Measurements from ENCODE around the gene EMILIN2. TPM values are rescaled to one million over a fixed set of nuclear protein-coding genes. Genes with fewer than 3 reads are reported as not detected.
"Not testable (repeated sequence)": the region's sequence is repeated elsewhere in the genome, so short reads cannot be mapped to it uniquely, and the experiment has no call there.

EMILIN2 gene
- total RNA-seq, 1 donor from 2014 or later, result 6.8 TPM

GRCh38 chr18:2827061-2827460 lies 19.7 kb upstream of the EMILIN2 start:
- no peak for DNase-seq (ENCODE audit: low spot score)
- no peaks in the 10 kb centered on the region for H3K9me3 Mint-ChIP-seq (ENCODE audit: unreplicated experiment)
- TF ChIP-seq, protein P1, sequence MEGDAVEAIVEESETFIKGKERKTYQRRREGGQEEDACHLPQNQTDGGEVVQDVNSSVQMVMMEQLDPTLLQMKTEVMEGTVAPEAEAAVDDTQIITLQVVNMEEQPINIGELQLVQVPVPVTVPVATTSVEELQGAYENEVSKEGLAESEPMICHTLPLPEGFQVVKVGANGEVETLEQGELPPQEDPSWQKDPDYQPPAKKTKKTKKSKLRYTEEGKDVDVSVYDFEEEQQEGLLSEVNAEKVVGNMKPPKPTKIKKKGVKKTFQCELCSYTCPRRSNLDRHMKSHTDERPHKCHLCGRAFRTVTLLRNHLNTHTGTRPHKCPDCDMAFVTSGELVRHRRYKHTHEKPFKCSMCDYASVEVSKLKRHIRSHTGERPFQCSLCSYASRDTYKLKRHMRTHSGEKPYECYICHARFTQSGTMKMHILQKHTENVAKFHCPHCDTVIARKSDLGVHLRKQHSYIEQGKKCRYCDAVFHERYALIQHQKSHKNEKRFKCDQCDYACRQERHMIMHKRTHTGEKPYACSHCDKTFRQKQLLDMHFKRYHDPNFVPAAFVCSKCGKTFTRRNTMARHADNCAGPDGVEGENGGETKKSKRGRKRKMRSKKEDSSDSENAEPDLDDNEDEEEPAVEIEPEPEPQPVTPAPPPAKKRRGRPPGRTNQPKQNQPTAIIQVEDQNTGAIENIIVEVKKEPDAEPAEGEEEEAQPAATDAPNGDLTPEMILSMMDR (IDR thresholded peaks at IDR 0.05; ENCODE audit: unreplicated experiment), result no peak
- H3K4me1 Mint-ChIP-seq (ENCODE audit: unreplicated experiment), result no peaks in the 10 kb centered on the region
- no peaks in the 10 kb centered on the region for H3K27me3 Mint-ChIP-seq (ENCODE audit: unreplicated experiment)
- H3K27ac Mint-ChIP-seq (ENCODE audit: unreplicated experiment), result no peak overlapping the region
- no peak overlapping the region for H3K4me3 Mint-ChIP-seq (ENCODE audit: unreplicated experiment)
- H3K36me3 Mint-ChIP-seq (ENCODE audit: low read depth, unreplicated experiment), result no peaks in the 10 kb centered on the region

- not testable (repeated sequence) for H3K4me3 Mint-ChIP-seq (ENCODE audit: unreplicated experiment); H3K9me3 Mint-ChIP-seq (ENCODE audit: unreplicated experiment); H3K27ac Mint-ChIP-seq (ENCODE audit: unreplicated experiment); H3K27me3 Mint-ChIP-seq (ENCODE audit: unreplicated experiment); H3K36me3 Mint-ChIP-seq (ENCODE audit: low read depth, unreplicated experiment); H3K4me1 Mint-ChIP-seq (ENCODE audit: unreplicated experiment); DNase-seq (ENCODE audit: low spot score)
Measured at GRCh38 chr18:2836118-2836517, 10.7 kb upstream of the EMILIN2 start.

DNA sequence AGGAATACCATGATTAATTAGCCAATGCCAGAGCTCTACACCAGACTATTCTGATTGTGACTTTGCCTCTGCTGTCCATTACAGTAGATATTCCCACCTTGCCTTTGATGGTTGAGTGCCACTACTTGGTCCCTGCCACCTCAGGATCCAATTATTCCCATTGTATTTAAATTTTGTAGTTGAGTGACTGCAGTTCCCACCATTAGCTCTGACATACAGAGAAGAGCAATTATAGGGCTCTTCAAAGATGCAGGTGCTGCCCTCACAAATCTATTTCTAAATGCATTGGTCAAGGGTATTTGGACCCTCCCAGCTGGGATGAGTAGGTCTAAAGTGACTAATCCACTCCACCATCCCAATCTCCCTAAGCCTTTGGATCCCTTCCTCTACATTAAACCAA lies 9.5 kb upstream of the EMILIN2 start:
- not testable (repeated sequence) for H3K4me3 Mint-ChIP-seq (ENCODE audit: unreplicated experiment); H3K27me3 Mint-ChIP-seq (ENCODE audit: unreplicated experiment); H3K4me1 Mint-ChIP-seq (ENCODE audit: unreplicated experiment); H3K27ac Mint-ChIP-seq (ENCODE audit: unreplicated experiment); DNase-seq (ENCODE audit: low spot score); H3K9me3 Mint-ChIP-seq (ENCODE audit: unreplicated experiment); H3K36me3 Mint-ChIP-seq (ENCODE audit: low read depth, unreplicated experiment)

- Mint-ChIP-seq H3K4me1 (ENCODE audit: unreplicated experiment) (no peaks in the 10 kb centered on the region), H3K4me3 (ENCODE audit: unreplicated experiment) (no peak overlapping the region), H3K36me3 (ENCODE audit: low read depth, unreplicated experiment) (peaks cover 5% of the 10 kb centered on the region), H3K27me3 (ENCODE audit: unreplicated experiment) (peaks cover 3% of the 10 kb centered on the region), H3K27ac (ENCODE audit: unreplicated experiment) (no peak overlapping the region), H3K9me3 (ENCODE audit: unreplicated experiment) (peaks cover 5% of the 10 kb centered on the region)
- DNase-seq (ENCODE audit: low spot score), result no peak
- TF ChIP-seq, protein P1 (IDR thresholded peaks at IDR 0.05; ENCODE audit: unreplicated experiment), result no peak
Measured at GRCh38 chr18:2839202-2839601, 7.6 kb upstream of the EMILIN2 start.

GRCh38 chr18:2840521-2840920 lies 6.3 kb upstream of the EMILIN2 start:
- Mint-ChIP-seq H3K27ac (ENCODE audit: unreplicated experiment) (no peak overlapping the region), H3K4me3 (ENCODE audit: unreplicated experiment) (no peak overlapping the region), H3K36me3 (ENCODE audit: low read depth, unreplicated experiment) (peaks cover 5% of the 10 kb centered on the region), H3K9me3 (ENCODE audit: unreplicated experiment) (peaks cover 5% of the 10 kb centered on the region), H3K27me3 (ENCODE audit: unreplicated experiment) (peaks cover 5% of the 10 kb centered on the region), H3K4me1 (ENCODE audit: unreplicated experiment) (no peaks in the 10 kb centered on the region)
- DNase-seq (ENCODE audit: low spot score), result no peak
- TF ChIP-seq, protein P1 (IDR thresholded peaks at IDR 0.05; ENCODE audit: unreplicated experiment), result no peak

GRCh38 chr18:2843146-2843545 lies 3.7 kb upstream of the EMILIN2 start:
- peaks cover 8% of the 10 kb centered on the region for H3K4me1 Mint-ChIP-seq (ENCODE audit: unreplicated experiment)

More at GRCh38 chr18:2843146-2843545, 3.7 kb upstream of the EMILIN2 start:
- DNase-seq (ENCODE audit: low spot score), result no peak
- H3K9me3 Mint-ChIP-seq (ENCODE audit: unreplicated experiment), result no peaks in the 10 kb centered on the region
- TF ChIP-seq, protein P1 (IDR thresholded peaks at IDR 0.05; ENCODE audit: unreplicated experiment), result no peak
- peaks cover 5% of the 10 kb centered on the region for H3K36me3 Mint-ChIP-seq (ENCODE audit: low read depth, unreplicated experiment)
- no peak overlapping the region for H3K4me3 Mint-ChIP-seq (ENCODE audit: unreplicated experiment)
- peaks cover 14% of the 10 kb centered on the region for H3K27me3 Mint-ChIP-seq (ENCODE audit: unreplicated experiment)
- H3K27ac Mint-ChIP-seq (ENCODE audit: unreplicated experiment), result no peak overlapping the region
